Upper lobe of left lung (tissue), 4 donors: ENCODE results near the gene TAF6.

ENCODE experiments used
- CTCF ChIP-seq, 6 experiments: fragments of 450-650 bp in 4 of 6; fragments of 200-600 bp in 2 of 6; sonication (generic) in 2 of 6; IDR thresholded peaks; one replicate each; pipeline ENCODE4 v1.5.1; 2016 to 2019; ENCODE audit warnings: antibody characterized with exemption in 6 of 6
- POLR2A ChIP-seq, 4 donors: fragments of 450-650 bp; IDR thresholded peaks; one replicate each; pipeline ENCODE4 v1.5.1; 2016 to 2017; ENCODE audit warnings: antibody characterized with exemption in 4 of 4, mild to moderate bottlenecking in 2 of 4
- POLR2AphosphoS5 ChIP-seq, 2 donors: sonication (generic); formaldehyde crosslinking; IDR thresholded peaks; one replicate each; pipeline ENCODE4 v1.5.1; 2017; ENCODE audit warnings: antibody characterized with exemption in 2 of 2

- TF ChIP-seq POLR2A (IDR thresholded peaks at IDR 0.05): no peak
- TF ChIP-seq CTCF (IDR thresholded peaks at IDR 0.05): no peak
- no peak for TF ChIP-seq POLR2AphosphoS5 (IDR thresholded peaks at IDR 0.05)
Observed at GRCh38 chr7:100088095-100088620, 31.0 kb downstream of the TAF6 start.
